IMR-90 (cell line): ENCODE results near the gene FADS2.

ENCODE experiments used
- BHLHE40 ChIP-seq: fragments of 150-350 bp; IDR thresholded peaks from 2 replicates; pipeline ENCODE4 v1.6.1; 2016; ENCODE audit warnings: mild to moderate bottlenecking, low read depth, low read length
- CHD1 ChIP-seq: IDR thresholded peaks from 2 replicates; pipeline ENCODE4 v1.6.1; 2012; ENCODE audit warnings: low read depth, low read length, improper control_type of control experiment
- CTCF ChIP-seq: conservative IDR thresholded peaks from 2 replicates; pipeline ENCODE4 v1.5.1; 2012; ENCODE audit warnings: mild to moderate bottlenecking, low read depth, low read length, improper control_type of control experiment
- FOS ChIP-seq: fragments of 150-350 bp; IDR thresholded peaks from 2 replicates; pipeline ENCODE4 v1.6.1; 2016; ENCODE audit warnings: low read depth, low read length
- MAFK ChIP-seq: IDR thresholded peaks from 2 replicates; pipeline ENCODE4 v1.6.1; 2012; ENCODE audit warnings: low read depth, low read length, improper control_type of control experiment
- MXI1 ChIP-seq: IDR thresholded peaks from 2 replicates; pipeline ENCODE4 v1.6.1; 2012; ENCODE audit warnings: low read depth, mild to moderate bottlenecking, low read length, moderate library complexity, borderline replicate concordance
- POLR2A ChIP-seq: IDR thresholded peaks from 2 replicates; pipeline ENCODE4 v1.6.1; 2012; ENCODE audit warnings: mild to moderate bottlenecking, low read depth, low read length
- RAD21 ChIP-seq: IDR thresholded peaks from 2 replicates; pipeline ENCODE4 v1.6.1; 2012; ENCODE audit warnings: low read length, improper control_type of control experiment
- RFX5 ChIP-seq: IDR thresholded peaks from 2 replicates; pipeline ENCODE4 v1.8.0; 2012; ENCODE audit warnings: low read depth, mild to moderate bottlenecking, low read length, moderate library complexity
- SMC3 ChIP-seq: fragments of 150-350 bp; IDR thresholded peaks from 2 replicates; pipeline ENCODE4 v1.6.1; 2016; ENCODE audit warnings: low read depth, mild to moderate bottlenecking, antibody characterized with exemption, low read length, moderate library complexity
- USF2 ChIP-seq: fragments of 150-350 bp; IDR thresholded peaks from 2 replicates; pipeline ENCODE4 v1.6.1; 2017; ENCODE audit warnings: mild to moderate bottlenecking, antibody characterized with exemption, low read length, low read depth
- TF ChIP-seq, protein P1 (sequence below): fragments of 150-350 bp; IDR thresholded peaks from 2 replicates; pipeline ENCODE4 v1.6.1; 2016; ENCODE audit warnings: low read depth, mild to moderate bottlenecking, low read length, moderate library complexity, borderline replicate concordance

- TF ChIP-seq POLR2A (no peak), CTCF (no peak), RAD21 (no peak), MXI1 (no peak), SMC3 (no peak), MAFK (no peak), CHD1 (no peak), BHLHE40 (no peak), FOS (no peak), RFX5 (no peak), USF2 (no peak)
- TF ChIP-seq, protein P1, sequence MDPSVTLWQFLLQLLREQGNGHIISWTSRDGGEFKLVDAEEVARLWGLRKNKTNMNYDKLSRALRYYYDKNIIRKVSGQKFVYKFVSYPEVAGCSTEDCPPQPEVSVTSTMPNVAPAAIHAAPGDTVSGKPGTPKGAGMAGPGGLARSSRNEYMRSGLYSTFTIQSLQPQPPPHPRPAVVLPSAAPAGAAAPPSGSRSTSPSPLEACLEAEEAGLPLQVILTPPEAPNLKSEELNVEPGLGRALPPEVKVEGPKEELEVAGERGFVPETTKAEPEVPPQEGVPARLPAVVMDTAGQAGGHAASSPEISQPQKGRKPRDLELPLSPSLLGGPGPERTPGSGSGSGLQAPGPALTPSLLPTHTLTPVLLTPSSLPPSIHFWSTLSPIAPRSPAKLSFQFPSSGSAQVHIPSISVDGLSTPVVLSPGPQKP, result no peak
Observed at GRCh38 chr11:61913699-61914395, 85.7 kb downstream of the FADS2 start.
